ENCODE data around the gene BBX. TPM values are rescaled to one million over a fixed set of nuclear protein-coding genes. Genes with fewer than 3 reads are reported as not detected.
"Not testable (repeated sequence)": the region's sequence is repeated elsewhere in the genome, so short reads cannot be mapped to it uniquely, and the experiment has no call there.

Gene BBX
- total RNA-seq, 4 donors from 2014 or later, result 26.5 to 45.8 (median 28.0) TPM

- DNase-seq (ENCODE audit: low spot score in 2 of 2), result no peak
- intact Hi-C loops (cut with DNase I; ENCODE audit: low total_unique reads), result no loop called here
- no peak overlapping the region for H3K4me3 ChIP-seq (ENCODE audit: low read depth, poor library complexity, severe bottlenecking)
- 67 to 73% methylated on average over 3 of the region's 3 CpGs for WGBS, 2 donors
- TF ChIP-seq POLR2A (IDR thresholded peaks at IDR 0.05), result no peak
- TF ChIP-seq, protein P1, sequence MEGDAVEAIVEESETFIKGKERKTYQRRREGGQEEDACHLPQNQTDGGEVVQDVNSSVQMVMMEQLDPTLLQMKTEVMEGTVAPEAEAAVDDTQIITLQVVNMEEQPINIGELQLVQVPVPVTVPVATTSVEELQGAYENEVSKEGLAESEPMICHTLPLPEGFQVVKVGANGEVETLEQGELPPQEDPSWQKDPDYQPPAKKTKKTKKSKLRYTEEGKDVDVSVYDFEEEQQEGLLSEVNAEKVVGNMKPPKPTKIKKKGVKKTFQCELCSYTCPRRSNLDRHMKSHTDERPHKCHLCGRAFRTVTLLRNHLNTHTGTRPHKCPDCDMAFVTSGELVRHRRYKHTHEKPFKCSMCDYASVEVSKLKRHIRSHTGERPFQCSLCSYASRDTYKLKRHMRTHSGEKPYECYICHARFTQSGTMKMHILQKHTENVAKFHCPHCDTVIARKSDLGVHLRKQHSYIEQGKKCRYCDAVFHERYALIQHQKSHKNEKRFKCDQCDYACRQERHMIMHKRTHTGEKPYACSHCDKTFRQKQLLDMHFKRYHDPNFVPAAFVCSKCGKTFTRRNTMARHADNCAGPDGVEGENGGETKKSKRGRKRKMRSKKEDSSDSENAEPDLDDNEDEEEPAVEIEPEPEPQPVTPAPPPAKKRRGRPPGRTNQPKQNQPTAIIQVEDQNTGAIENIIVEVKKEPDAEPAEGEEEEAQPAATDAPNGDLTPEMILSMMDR (IDR thresholded peaks at IDR 0.05), result no peak
Observed at GRCh38 chr3:107562969-107563529, 40.3 kb downstream of the BBX start.

DNA sequence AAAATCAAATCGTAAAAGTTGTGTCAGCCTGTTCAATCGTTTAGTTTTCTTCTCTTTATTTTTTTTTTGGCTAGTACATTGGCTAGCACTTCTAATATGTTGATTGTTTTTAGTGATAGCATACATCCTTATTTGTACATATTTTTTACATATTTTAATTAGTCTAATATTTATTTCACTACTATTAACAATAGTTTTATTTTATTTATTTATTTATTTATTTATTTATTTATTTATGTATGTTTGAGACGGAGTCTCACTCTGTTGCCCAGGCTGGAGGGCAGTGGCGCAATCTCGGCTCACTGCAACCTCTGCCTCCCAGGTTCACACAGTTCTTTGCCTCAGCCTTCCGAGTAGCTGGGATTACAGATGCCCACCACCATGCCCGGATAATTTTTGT, 42.5 kb downstream of the BBX start:
- DNase-seq (ENCODE audit: low spot score in 2 of 2); intact Hi-C loops (cut with DNase I; ENCODE audit: low total_unique reads); H3K4me3 ChIP-seq (ENCODE audit: low read depth, poor library complexity, severe bottlenecking): not testable (repeated sequence)
- WGBS, 2 donors, result 96 to 97% methylated on average over 7 of the region's 7 CpGs

DNA sequence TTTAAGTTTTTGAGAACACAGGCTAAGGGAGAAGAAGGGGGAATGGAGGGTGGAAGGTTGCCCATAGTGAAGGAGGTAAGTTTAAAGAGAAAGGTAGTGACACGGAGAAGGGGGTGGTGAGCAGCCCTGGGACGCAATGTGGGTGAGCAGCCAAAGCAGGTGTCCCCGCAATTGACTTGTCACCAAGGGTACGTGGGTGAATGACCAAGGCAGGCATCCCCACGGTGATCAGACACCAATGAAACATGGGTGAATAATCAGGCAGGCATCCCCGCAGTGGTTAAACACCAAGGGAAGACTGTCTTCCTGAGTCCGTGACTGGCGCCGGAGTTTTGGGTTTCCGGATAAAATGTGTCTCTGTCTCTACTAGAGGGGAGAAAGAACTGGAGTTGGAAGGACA, 48.3 kb downstream of the BBX start:
- DNase-seq (ENCODE audit: low spot score in 2 of 2); intact Hi-C loops (cut with DNase I; ENCODE audit: low total_unique reads); H3K4me3 ChIP-seq (ENCODE audit: low read depth, poor library complexity, severe bottlenecking): not testable (repeated sequence)
- 93 to 96% methylated on average over 10 of the region's 10 CpGs for WGBS, 2 donors

GRCh38 chr3:107571492-107571891, 48.7 kb downstream of the BBX start:
- H3K4me3 ChIP-seq (ENCODE audit: low read depth, poor library complexity, severe bottlenecking); DNase-seq (ENCODE audit: low spot score in 2 of 2); intact Hi-C loops (cut with DNase I; ENCODE audit: low total_unique reads): not testable (repeated sequence)
- WGBS, 2 donors, result 94 to 97% methylated on average over 9 of the region's 9 CpGs

DNA sequence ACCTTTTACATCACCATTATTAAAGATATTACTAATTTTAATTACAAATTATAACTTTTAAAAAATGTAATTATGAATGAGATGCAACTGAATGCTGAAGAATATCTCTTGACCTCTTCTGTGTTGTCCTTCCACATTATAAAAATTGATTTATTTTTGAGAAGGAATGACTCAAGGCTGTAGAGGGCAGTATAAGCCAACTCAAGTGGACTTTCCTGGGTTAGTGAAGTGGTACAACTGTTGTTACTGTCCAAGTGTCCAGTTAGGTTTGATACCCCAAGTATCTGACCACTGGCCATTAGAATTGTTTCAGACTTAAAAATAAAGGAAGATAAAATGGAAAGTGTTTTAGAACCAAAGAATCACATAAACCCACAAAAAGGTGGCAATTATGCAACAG, 51.9 kb downstream of the BBX start:
- H3K4me3 ChIP-seq (ENCODE audit: low read depth, poor library complexity, severe bottlenecking), result no peak overlapping the region
- TF ChIP-seq POLR2A (IDR thresholded peaks at IDR 0.05), result no peak
- TF ChIP-seq, protein P1 (IDR thresholded peaks at IDR 0.05), result no peak
- DNase-seq (ENCODE audit: low spot score in 2 of 2), result no peak
- intact Hi-C loops (cut with DNase I; ENCODE audit: low total_unique reads), result no loop called here

- no peak overlapping the region for H3K4me3 ChIP-seq (ENCODE audit: low read depth, poor library complexity, severe bottlenecking)
- intact Hi-C loops (cut with DNase I; ENCODE audit: low total_unique reads), result no loop called here
- TF ChIP-seq, protein P1 (IDR thresholded peaks at IDR 0.05), result no peak
- no peak for TF ChIP-seq POLR2A (IDR thresholded peaks at IDR 0.05)
- DNase-seq (ENCODE audit: low spot score in 2 of 2), result no peak
- WGBS, 2 donors, result 88 to 92% methylated on average over 2 of the region's 2 CpGs
Observed at GRCh38 chr3:107578091-107578490, 55.3 kb downstream of the BBX start.

- DNase-seq (ENCODE audit: low spot score in 2 of 2), result no peak
- TF ChIP-seq, protein P1 (IDR thresholded peaks at IDR 0.05), result no peak
- TF ChIP-seq POLR2A (IDR thresholded peaks at IDR 0.05), result no peak
- 91 to 93% methylated on average over 3 of the region's 3 CpGs for WGBS, 2 donors
- H3K4me3 ChIP-seq (ENCODE audit: low read depth, poor library complexity, severe bottlenecking), result no peak overlapping the region
- intact Hi-C loops (cut with DNase I; ENCODE audit: low total_unique reads), result no loop called here
Observed at GRCh38 chr3:107578523-107578922, 55.8 kb downstream of the BBX start.

Data from lower leg skin (tissue), 4 donors.